ENCODE results near the gene SLC13A3.

Gene SLC13A3

GRCh38 chr20:46601603-46602122 lies 49.6 kb downstream of the SLC13A3 start:
- DNase-seq, result no peak

DNA sequence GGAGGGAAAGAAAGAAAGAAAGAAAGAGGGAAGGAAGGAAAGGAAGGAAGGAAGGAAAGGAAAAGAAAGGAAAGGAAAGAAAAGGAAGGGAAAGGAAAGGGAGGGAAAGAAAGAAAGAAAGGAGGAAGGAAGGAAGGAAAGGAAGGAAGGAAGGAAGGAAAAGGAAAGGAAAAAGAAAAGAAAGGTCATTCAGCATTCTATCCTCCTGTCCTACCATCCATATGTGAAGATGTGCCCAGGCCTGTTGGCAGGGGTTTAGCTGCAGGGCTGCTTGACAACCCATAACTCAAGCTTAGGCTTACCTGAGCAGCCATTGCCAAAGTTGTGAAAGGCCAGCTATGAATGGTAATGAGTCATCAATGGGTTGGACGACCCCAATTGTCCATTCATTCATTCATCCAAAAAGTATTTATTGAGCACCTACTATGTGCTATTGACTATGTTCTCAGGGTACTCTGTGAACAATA lies 50.9 kb downstream of the SLC13A3 start:
- DNase-seq, result no peak

GRCh38 chr20:46599227-46599987 lies 51.9 kb downstream of the SLC13A3 start:
- DNase-seq, result no peak

DNA sequence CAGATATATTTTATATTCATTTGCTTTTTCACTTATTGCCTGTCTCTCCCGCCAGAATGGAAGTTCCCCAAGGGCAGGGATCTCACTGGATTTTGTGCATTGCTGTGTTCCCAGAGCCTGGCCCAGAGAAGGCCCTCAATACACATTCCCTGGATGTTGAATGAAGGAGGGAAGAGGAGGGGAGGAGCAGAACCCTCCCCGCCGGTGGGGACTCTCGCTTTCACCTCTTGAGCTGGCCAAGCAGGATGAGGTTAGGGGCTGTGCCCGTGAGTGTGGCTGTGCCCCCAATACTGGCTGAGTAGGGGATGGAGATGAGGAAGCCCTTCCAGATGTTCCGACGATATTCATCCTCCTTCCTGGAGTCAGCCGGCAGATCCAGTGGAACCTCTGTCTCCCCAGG lies 55.3 kb downstream of the SLC13A3 start:
- DNase-seq, result no peak

DNA sequence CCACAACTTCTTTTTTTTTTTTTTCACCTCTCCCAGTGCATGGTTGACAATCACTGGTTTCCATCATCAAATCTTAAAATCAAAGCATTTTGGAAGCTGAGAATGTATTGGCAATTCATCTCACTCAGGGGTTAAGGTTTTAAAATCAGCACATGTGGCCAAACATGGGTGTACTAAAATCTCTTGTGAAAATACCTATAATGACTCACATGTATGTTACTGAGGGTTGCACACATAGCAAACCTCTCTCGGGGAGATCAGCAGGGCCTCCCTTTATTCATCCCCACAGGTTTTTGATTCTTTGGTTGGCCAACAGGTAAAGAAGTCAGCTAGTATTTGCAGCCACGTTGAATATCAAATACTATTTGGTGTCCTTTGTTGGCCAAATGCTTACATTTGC lies 56.5 kb downstream of the SLC13A3 start:
- DNase-seq, result no peak

DNA sequence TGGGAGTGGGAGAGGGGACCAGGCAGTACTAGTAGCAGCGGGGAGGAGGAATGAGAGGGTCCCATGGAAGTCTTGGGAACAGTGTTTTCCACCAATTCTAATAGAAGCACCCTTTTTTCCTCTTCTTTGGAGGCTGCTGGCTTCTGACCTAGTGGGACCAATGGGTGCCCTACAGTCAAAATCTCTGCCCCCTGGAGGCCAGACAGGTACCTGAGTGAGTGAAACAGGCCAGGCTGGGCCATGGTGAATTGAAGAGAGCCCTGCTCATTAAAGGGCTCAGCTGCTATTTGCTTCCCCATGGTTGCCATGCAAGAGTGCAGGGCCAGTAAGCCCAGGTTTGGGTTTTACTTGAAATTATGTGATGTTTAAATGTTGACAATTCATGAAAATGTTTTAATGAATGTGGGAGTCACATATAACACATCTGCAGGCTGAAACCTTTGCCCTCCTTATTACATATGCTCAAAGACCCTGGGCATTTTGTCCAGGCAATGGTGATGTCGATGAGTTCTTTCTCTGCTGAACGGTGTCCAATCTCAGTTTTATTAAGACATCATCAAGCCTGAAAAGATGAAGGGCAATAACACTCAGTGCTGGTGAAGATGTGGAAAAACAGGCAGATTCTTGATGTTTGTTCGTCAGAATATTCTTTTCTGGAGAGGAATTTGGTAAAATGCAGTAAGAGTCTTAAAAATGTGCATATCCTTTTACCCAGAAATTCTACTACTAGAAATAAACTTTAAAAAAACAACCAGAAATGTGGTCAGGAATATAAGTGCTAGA lies 58.5 kb downstream of the SLC13A3 start:
- DNase-seq, result no peak

- no peak for DNase-seq
Measured at GRCh38 chr20:46590443-46590842, 60.8 kb downstream of the SLC13A3 start.

DNA sequence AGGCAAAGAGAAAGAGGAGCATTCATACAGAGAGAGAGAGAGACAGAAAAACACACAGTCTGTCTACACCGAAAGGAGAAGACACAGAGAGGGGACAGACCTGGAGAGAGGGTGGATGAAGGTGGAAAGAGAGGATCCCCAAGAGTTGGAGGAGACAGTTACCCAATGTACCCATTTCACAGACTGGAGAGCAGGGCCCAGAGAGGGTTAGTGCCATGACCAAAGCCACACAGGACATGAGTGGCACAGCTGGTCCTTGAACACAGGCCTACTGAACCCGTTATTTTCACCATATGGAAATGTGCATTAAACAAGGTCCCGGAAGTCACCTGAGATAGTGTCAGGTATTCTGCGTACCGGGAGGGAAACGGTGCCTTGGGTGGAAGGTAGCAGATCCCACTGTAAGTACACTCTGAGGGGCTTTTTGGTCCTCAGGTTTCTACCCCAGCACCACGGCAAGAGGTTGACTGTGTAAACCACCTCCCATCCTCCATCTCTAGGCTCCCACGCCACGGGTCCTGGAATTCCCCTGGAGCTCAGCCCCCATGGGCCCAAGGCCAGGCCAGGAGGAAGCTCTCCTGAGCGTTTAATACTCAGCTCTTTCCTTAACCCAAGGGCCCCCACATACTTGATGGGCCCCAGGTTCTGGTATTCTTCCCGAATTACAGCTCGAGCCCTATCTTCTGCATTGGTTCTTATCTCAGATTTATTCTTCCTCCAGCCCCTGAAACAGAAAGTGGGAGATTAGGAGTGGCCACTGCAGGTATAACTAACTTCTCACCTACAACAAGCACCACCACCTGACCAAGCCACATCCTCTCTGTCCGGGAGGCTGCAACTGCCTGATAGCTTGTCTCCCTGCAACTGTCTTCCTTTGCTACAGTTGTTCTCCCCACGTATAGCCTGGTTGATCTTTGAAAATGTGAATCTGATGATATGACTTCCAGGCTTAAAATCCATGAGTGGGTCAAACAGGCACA lies 62.4 kb downstream of the SLC13A3 start:
- DNase-seq, result peak; percentile 52

DNA sequence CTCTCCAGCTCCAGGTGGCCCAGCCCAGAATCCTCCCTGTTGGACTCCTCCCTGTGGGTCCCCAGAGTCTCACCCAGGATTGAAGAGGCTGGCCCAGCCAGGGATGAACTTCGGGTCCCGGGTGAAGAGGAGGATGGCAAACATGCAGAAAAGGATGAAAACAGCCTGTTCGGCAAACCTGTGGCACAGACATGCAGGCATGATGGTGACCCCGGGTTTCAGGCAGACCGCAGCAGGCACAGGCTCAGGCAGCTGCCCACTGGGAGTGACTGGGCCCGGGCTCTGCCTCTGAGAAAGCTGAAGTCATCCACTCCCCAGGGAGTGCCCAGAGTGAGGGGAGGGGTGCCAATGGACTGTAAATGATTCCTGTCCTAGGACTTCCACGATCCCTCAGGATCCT lies 63.3 kb downstream of the SLC13A3 start:
- DNase-seq, result no peak

DNA sequence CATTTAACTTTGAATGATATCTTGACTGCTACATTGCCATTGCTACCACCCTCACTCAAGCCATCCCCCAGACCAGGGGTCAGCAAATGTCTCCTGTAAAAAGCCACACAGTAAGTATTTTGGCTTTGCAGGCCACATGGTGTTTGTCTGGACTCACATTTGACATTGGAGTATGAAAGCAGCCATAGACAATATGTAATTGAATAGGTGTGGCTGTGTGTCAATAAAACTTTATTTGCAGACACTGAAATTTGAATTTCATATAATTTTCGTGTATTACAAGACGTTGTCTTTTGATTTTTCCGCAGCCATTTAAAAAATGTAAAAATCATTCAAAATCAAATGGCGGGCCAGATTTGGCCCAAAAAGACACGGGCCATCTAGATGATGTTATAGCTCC lies 64.5 kb downstream of the SLC13A3 start:
- no peak for DNase-seq

GRCh38 chr20:46584508-46584907 lies 66.8 kb downstream of the SLC13A3 start:
- no peak for DNase-seq

GRCh38 chr20:46583411-46584214 lies 67.6 kb downstream of the SLC13A3 start:
- DNase-seq, result no peak

DNA sequence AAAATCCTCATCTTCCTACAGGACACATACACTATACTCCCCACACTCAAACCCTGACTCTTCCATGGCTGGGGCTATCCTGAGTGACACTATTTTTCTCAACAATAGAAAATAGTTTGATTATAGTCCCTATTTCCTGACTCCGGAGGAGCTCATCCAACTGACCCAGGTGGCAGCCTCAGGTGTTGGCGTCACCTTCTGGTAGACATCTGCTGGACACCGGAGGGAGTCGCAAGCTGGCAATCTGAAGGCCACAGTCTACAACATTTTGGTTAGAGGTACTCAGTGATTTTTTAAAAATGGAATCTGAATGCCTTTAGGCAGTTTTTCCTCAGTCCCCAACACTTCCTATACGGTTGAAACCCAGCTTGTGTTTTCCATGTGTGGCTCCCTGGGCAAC lies 68.6 kb downstream of the SLC13A3 start:
- no peak for DNase-seq

GRCh38 chr20:46581391-46581790 lies 69.9 kb downstream of the SLC13A3 start:
- no peak for DNase-seq

DNA sequence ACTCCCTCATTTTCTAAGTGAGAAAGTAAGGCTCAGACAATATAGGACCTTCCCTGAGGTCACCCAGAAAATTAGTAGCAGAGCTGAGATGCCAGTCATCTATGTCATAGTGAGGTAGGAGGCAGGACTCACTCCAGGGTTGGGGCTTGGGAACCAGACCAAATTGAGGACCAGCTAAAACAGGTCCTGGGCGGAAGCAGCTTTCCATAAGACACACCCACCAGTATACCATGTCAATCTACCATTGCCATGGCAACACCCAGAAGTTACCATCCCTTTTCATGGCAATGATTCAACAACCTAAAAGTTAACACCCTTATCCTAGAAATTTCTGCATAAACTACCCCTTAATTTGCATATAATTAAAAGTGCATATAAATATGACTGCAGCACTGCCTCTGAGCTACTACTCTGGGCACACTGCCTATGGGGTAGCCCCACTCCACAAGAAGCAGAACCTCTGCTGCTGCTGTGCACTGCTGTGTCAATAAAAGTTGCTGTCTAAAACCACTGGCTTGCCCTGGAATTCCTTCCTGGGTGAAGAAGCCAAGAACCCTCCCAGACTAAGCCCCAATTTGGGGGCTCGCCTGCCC lies 70.5 kb downstream of the SLC13A3 start:
- DNase-seq, result no peak

- no peak for DNase-seq
Measured at GRCh38 chr20:46578745-46579144, 72.5 kb downstream of the SLC13A3 start.

DNA sequence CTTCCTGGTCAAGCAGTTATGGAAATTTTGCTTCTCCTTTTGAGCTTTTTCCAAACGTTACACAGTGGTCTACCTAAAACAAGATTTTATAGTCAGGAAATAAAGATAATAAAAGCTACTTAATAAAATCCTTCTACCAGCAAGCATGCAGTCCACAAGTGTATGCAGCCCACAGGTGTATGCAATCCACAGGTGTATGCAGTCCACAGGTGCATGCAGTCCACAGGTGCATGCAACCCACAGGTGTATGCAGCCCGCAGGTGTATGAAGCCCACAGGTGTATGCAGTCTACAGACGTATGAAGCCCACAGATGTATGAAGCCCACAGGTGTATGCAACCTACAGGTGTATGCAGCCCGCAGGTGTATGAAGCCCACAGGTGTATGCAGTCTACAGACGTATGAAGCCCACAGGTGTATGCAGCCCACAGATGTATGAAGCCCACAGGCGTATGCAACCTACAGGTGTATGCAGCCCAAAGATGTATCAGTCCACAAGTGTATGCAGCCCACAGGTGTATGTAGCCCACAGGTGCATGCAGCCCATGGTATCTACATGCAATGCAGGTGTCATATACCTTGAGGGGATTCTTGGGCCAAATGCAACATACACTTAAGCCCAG lies 74.4 kb downstream of the SLC13A3 start:
- DNase-seq, result no peak

DNA sequence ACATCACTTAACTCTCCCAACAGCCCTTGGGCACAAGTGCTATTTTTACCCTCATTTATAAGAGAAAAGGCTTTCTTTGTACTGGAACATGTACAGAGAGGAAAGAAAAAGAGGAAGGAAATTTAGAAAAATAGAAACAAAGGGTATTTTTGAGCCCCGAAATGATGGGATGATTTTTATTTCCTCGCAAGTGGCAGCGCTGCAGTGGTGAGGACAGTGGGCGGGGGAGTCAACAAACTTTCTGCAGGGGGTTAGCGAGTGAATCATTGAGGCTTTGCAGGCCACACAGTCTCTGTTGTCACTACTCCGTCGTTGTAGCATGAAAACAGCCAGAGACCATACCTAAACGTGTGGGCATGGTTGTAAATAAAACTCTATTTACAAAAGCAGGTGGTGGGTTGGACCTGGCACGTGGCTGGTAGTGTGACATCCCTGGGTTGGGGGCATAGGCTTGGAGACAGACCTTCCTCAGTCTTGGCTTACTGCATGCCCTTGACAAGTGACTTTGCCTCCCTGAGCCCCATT lies 75.3 kb downstream of the SLC13A3 start:
- no peak for DNase-seq

- no peak for DNase-seq
Measured at GRCh38 chr20:46575394-46575793, 75.9 kb downstream of the SLC13A3 start.

- no peak for DNase-seq
Measured at GRCh38 chr20:46573788-46574584, 77.3 kb downstream of the SLC13A3 start.
